ENCODE measurements around the gene ERG.

- TF ChIP-seq POLR2AphosphoS5 (IDR thresholded peaks at IDR 0.05; ENCODE audit: low read depth, low read length) (no peak), REST (IDR thresholded peaks at IDR 0.05; ENCODE audit: insufficient read depth in 1 of 2, low read depth in 2 of 2, low read length in 2 of 2) (no peak), TAF1 (IDR thresholded peaks at IDR 0.05; ENCODE audit: borderline replicate concordance, insufficient read depth, low read length) (no peak), SIN3A (IDR thresholded peaks at IDR 0.05; ENCODE audit: borderline replicate concordance, insufficient read depth, low read length) (no peak), FOXP2 (optimal IDR thresholded peaks at IDR 0.05; ENCODE audit: borderline replicate concordance, extremely low read depth, extremely low read length, insufficient read depth) (no peak)
Observed at GRCh38 chr21:38455403-38455802, 42.9 kb downstream of the ERG start.
